K562 (cell line): ENCODE results near the gene HAPLN3. TPM values are rescaled to one million over a fixed set of nuclear protein-coding genes. Genes with fewer than 3 reads are reported as not detected.

Source experiments
- ATF1 ChIP-seq, 2 experiments: fragments of 450-650 bp in 1 of 2; IDR thresholded peaks; 2 replicates each; pipeline ENCODE4 v1.6.1; 2016; ENCODE audit warnings: missing compliant biosample characterization in 1 of 2, missing genetic modification characterization in 1 of 2
- BCOR ChIP-seq: fragments of 450-650 bp; IDR thresholded peaks from 2 replicates; pipeline ENCODE4 v1.6.1; 2016
- CBX5 ChIP-seq: IDR thresholded peaks from 2 replicates; pipeline ENCODE4 v1.6.1; 2014; ENCODE audit warnings: low read depth, borderline replicate concordance
- E2F1 ChIP-seq: sonication (generic); formaldehyde crosslinking; IDR thresholded peaks from 2 replicates; pipeline ENCODE4 v1.8.1; 2023; ENCODE audit warnings: mild to moderate bottlenecking, missing genetic modification reagents, moderate library complexity
- ILF3 ChIP-seq: fragments of 450-650 bp; IDR thresholded peaks from 2 replicates; pipeline ENCODE4 v1.6.1; 2018; ENCODE audit warnings: antibody characterized with exemption, mild to moderate bottlenecking, moderate library complexity, borderline replicate concordance
- KDM4B ChIP-seq, 2 experiments: fragments of 450-650 bp in 1 of 2; sonication (generic) in 1 of 2; IDR thresholded peaks; 2 replicates each; pipeline ENCODE4 v1.6.1; 2016 to 2017; ENCODE audit warnings: borderline replicate concordance in 2 of 2, antibody characterized with exemption in 1 of 2, low read depth in 1 of 2, mild to moderate bottlenecking in 1 of 2
- MECOM ChIP-seq: fragments of 250-450 bp; sonication (Bioruptor Pico); IDR thresholded peaks from 2 replicates; pipeline ENCODE4 v1.8.0; 2022; ENCODE audit warnings: inconsistent platforms
- NFIC ChIP-seq: fragments of 450-650 bp; IDR thresholded peaks from 2 replicates; pipeline ENCODE4 v1.6.1; 2017; ENCODE audit warnings: mild to moderate bottlenecking, inconsistent platforms
- NRF1 ChIP-seq, 2 experiments: fragments of 450-650 bp; IDR thresholded peaks in 1 of 2; conservative IDR thresholded peaks in 1 of 2; 2 replicates each; pipeline ENCODE4 v1.6.1; 2014; ENCODE audit warnings: mild to moderate bottlenecking in 2 of 2
- RAD21 ChIP-seq, 2 experiments: fragments of 250-450 bp in 1 of 2; fragments of 450-650 bp in 1 of 2; sonication (Bioruptor Pico) in 1 of 2; formaldehyde crosslinking in 1 of 2; IDR thresholded peaks in 1 of 2; conservative IDR thresholded peaks in 1 of 2; 2 replicates each; pipeline versions ENCODE4 v1.4.0 to v1.8.0; 2020 to 2022; ENCODE audit warnings: mild to moderate bottlenecking in 2 of 2, moderate library complexity in 1 of 2
- RFX5 ChIP-seq: IDR thresholded peaks from 2 replicates; pipeline ENCODE4 v1.6.1; 2011; ENCODE audit warnings: low read depth, mild to moderate bottlenecking, improper control_type of control experiment, low read length
- SAP30 ChIP-seq: fragments of 200-600 bp; sonication (generic); IDR thresholded peaks from 2 replicates; pipeline ENCODE4 v1.6.1; 2012; ENCODE audit warnings: borderline replicate concordance, low read depth, mild to moderate bottlenecking, moderate library complexity, low read length, control low read depth, inconsistent platforms; ENCODE audit not compliant: insufficient read depth, poor library complexity, severe bottlenecking
- SIN3B ChIP-seq: fragments of 450-650 bp; IDR thresholded peaks from 2 replicates; pipeline ENCODE4 v1.6.1; 2017; ENCODE audit warnings: low read depth, mild to moderate bottlenecking, moderate library complexity
- SMC3 ChIP-seq: conservative IDR thresholded peaks from 2 replicates; pipeline ENCODE4 v1.6.1; 2011; ENCODE audit warnings: low read depth, low read length, improper control_type of control experiment; ENCODE audit not compliant: insufficient read depth
- TAL1 ChIP-seq: fragments of 450-650 bp; IDR thresholded peaks from 2 replicates; pipeline ENCODE4 v1.6.1; 2016; ENCODE audit warnings: mild to moderate bottlenecking
- TEAD1 ChIP-seq, 2 experiments: fragments of 450-650 bp in 1 of 2; sonication (generic) in 1 of 2; formaldehyde crosslinking; IDR thresholded peaks; 2 replicates each; pipeline versions ENCODE4 v1.4.0 to v1.8.0; 2020 to 2022; ENCODE audit warnings: mild to moderate bottlenecking in 2 of 2, missing genetic modification reagents in 1 of 2
- TEAD2 ChIP-seq: fragments of 450-650 bp; IDR thresholded peaks from 2 replicates; pipeline ENCODE4 v1.6.1; 2016; ENCODE audit warnings: missing genetic modification characterization, control low read depth, missing compliant biosample characterization
- U2AF2 ChIP-seq: fragments of 200-400 bp; formaldehyde crosslinking; optimal IDR thresholded peaks from 2 replicates; pipeline ENCODE3; 2017; ENCODE audit warnings: low read depth, mild to moderate bottlenecking, low read length
- ZNF707 ChIP-seq: fragments of 250-450 bp; sonication (Bioruptor Pico); conservative IDR thresholded peaks from 2 replicates; pipeline ENCODE4 v1.8.0; 2022; ENCODE audit warnings: inconsistent platforms, mild to moderate bottlenecking, moderate library complexity
- ZNF778 ChIP-seq: fragments of 450-650 bp; formaldehyde crosslinking; IDR thresholded peaks from 2 replicates; pipeline ENCODE4 v1.4.0; 2020; ENCODE audit warnings: mild to moderate bottlenecking, moderate library complexity
- polyA plus RNA-seq, 8 experiments: library from polyadenylated mRNA; depleted of rRNA in 4 of 8; stranded (reverse) in 5 of 8; unstranded in 3 of 8; fragments of >200 nt; fragmentation: Nextera tagmentation in 2 of 8; fragmentation: Illumina TruSeq in 1 of 8; extraction: Ambion mirVana in 2 of 8; extraction: Trizol in 1 of 8; gene quantifications; 2 replicates each; pipeline versions ENCODE4 v1.2.1 to v1.2.3, GENCODE V29; 2011 to 2014; ENCODE audit warnings: inconsistent platforms in 1 of 8, missing spikeins in 1 of 8
- total RNA-seq, 7 experiments: library from RNA; depleted of rRNA in 6 of 7; stranded (reverse); fragments of >200 nt in 6 of 7; fragmentation: Illumina TruSeq in 2 of 7; extraction: Trizol in 2 of 7; gene quantifications; 2 replicates each; pipeline versions ENCODE4 v1.2.1 to v1.2.3, GENCODE V29; 2011 to 2021; ENCODE audit warnings: low replicate concordance in 1 of 7
- TF ChIP-seq, protein P1 (sequence below): fragments of 450-650 bp; conservative IDR thresholded peaks from 2 replicates; pipeline ENCODE4 v1.6.1; 2016; ENCODE audit warnings: missing genetic modification characterization, low read depth, mild to moderate bottlenecking, missing compliant biosample characterization, moderate library complexity
- TF ChIP-seq, protein P2 (sequence below): fragments of 250-450 bp; sonication (Bioruptor Pico); IDR thresholded peaks from 2 replicates; pipeline ENCODE4 v1.5.1; 2021; ENCODE audit warnings: mild to moderate bottlenecking
- TF ChIP-seq, protein P3 (sequence below), 3 experiments: IDR thresholded peaks in 2 of 3; conservative IDR thresholded peaks in 1 of 3; 2 replicates each; pipeline ENCODE4 v1.5.1; 2011 to 2012; ENCODE audit warnings: low read length in 3 of 3, mild to moderate bottlenecking in 3 of 3, control low read depth in 2 of 3, improper control_type of control experiment in 1 of 3, inconsistent platforms in 1 of 3, low read depth in 1 of 3, mixed read lengths in 1 of 3, moderate library complexity in 1 of 3; ENCODE audit not compliant: insufficient read depth in 2 of 3

HAPLN3 gene
- total and polyA plus RNA-seq, 9 of the 15 experiments (the other 6 are each of a cell fraction or from before 2014, with no cell fraction given): 0.04 to 2.4 (median 0.65) TPM

GRCh38 chr15:88838667-88839066, 56.7 kb downstream of the HAPLN3 start (continued):
- TF ChIP-seq RFX5: no peak
- no peak for TF ChIP-seq SIN3B
- TF ChIP-seq TAL1: no peak
- TF ChIP-seq, protein P1, sequence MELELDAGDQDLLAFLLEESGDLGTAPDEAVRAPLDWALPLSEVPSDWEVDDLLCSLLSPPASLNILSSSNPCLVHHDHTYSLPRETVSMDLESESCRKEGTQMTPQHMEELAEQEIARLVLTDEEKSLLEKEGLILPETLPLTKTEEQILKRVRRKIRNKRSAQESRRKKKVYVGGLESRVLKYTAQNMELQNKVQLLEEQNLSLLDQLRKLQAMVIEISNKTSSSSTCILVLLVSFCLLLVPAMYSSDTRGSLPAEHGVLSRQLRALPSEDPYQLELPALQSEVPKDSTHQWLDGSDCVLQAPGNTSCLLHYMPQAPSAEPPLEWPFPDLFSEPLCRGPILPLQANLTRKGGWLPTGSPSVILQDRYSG (tag): no peak
- TF ChIP-seq TEAD1 (CRISPR knock-in tag; IDR thresholded peaks at IDR 0.05): 0 out of 4 replicates have a peak, but pooled peaks of 1 of the 2 experiments have one; percentile 20
- TF ChIP-seq TEAD2 (tag): no peak
- TF ChIP-seq ZNF707 (CRISPR knock-in tag): no peak
- TF ChIP-seq U2AF2: no peak
- TF ChIP-seq KDM4B (IDR thresholded peaks at IDR 0.05; ENCODE audit: borderline replicate concordance in 2 of 2, low read depth in 1 of 2): no peak
- TF ChIP-seq, protein P2, sequence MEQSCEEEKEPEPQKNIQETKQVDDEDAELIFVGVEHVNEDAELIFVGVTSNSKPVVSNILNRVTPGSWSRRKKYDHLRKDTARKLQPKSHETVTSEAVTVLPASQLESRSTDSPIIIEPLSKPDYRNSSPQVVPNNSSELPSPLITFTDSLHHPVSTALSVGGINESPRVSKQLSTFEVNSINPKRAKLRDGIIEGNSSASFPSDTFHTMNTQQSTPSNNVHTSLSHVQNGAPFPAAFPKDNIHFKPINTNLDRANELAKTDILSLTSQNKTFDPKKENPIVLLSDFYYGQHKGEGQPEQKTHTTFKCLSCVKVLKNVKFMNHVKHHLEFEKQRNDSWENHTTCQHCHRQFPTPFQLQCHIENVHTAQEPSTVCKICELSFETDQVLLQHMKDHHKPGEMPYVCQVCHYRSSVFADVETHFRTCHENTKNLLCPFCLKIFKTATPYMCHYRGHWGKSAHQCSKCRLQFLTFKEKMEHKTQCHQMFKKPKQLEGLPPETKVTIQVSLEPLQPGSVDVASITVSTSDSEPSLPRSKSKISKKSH: no peak
- TF ChIP-seq SAP30: no peak
- TF ChIP-seq NRF1 (conservative IDR thresholded peaks at IDR 0.05 in 1 of 2, IDR thresholded peaks at IDR 0.05 in 1 of 2): peak in 1 of 2 experiments; percentile 41; a peak in 2 of 4 replicates
- no peak for TF ChIP-seq BCOR
- TF ChIP-seq ILF3: no peak
- 0 out of 2 replicates have a peak, but pooled peaks have one; percentile 7 for TF ChIP-seq SMC3
- no peak for TF ChIP-seq MECOM (CRISPR knock-in tag)
- no peak for TF ChIP-seq E2F1 (CRISPR knock-in tag)
- TF ChIP-seq ATF1 (CRISPR knock-in tag; IDR thresholded peaks at IDR 0.05): no peak
- peak; percentile 32; the same call in 1 of the 2 replicates for TF ChIP-seq ATF1 (tag; IDR thresholded peaks at IDR 0.05)
- no peak for TF ChIP-seq NFIC
- peak in 1 of 2 experiments; percentile 43; a peak in 2 of 4 replicates for TF ChIP-seq RAD21 (CRISPR knock-in tag; conservative IDR thresholded peaks at IDR 0.05 in 1 of 2, IDR thresholded peaks at IDR 0.05 in 1 of 2)
- TF ChIP-seq ZNF778 (CRISPR knock-in tag): no peak
- TF ChIP-seq, protein P3, sequence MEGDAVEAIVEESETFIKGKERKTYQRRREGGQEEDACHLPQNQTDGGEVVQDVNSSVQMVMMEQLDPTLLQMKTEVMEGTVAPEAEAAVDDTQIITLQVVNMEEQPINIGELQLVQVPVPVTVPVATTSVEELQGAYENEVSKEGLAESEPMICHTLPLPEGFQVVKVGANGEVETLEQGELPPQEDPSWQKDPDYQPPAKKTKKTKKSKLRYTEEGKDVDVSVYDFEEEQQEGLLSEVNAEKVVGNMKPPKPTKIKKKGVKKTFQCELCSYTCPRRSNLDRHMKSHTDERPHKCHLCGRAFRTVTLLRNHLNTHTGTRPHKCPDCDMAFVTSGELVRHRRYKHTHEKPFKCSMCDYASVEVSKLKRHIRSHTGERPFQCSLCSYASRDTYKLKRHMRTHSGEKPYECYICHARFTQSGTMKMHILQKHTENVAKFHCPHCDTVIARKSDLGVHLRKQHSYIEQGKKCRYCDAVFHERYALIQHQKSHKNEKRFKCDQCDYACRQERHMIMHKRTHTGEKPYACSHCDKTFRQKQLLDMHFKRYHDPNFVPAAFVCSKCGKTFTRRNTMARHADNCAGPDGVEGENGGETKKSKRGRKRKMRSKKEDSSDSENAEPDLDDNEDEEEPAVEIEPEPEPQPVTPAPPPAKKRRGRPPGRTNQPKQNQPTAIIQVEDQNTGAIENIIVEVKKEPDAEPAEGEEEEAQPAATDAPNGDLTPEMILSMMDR (IDR thresholded peaks at IDR 0.05 in 2 of 3, conservative IDR thresholded peaks at IDR 0.05 in 1 of 3; ENCODE audit: insufficient read depth in 2 of 3, low read depth in 1 of 3, low read length in 3 of 3): peak; percentile 51 to 64 (median 57); a peak in 5 of 6 replicates
- TF ChIP-seq CBX5: no peak
